ENCODE results near the gene KCNA5.

- TF ChIP-seq, protein P1, sequence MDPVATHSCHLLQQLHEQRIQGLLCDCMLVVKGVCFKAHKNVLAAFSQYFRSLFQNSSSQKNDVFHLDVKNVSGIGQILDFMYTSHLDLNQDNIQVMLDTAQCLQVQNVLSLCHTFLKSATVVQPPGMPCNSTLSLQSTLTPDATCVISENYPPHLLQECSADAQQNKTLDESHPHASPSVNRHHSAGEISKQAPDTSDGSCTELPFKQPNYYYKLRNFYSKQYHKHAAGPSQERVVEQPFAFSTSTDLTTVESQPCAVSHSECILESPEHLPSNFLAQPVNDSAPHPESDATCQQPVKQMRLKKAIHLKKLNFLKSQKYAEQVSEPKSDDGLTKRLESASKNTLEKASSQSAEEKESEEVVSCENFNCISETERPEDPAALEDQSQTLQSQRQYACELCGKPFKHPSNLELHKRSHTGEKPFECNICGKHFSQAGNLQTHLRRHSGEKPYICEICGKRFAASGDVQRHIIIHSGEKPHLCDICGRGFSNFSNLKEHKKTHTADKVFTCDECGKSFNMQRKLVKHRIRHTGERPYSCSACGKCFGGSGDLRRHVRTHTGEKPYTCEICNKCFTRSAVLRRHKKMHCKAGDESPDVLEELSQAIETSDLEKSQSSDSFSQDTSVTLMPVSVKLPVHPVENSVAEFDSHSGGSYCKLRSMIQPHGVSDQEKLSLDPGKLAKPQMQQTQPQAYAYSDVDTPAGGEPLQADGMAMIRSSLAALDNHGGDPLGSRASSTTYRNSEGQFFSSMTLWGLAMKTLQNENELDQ (CRISPR knock-in tag; IDR thresholded peaks at IDR 0.05; ENCODE audit: borderline replicate concordance) = no peak
- TF ChIP-seq, protein P2, sequence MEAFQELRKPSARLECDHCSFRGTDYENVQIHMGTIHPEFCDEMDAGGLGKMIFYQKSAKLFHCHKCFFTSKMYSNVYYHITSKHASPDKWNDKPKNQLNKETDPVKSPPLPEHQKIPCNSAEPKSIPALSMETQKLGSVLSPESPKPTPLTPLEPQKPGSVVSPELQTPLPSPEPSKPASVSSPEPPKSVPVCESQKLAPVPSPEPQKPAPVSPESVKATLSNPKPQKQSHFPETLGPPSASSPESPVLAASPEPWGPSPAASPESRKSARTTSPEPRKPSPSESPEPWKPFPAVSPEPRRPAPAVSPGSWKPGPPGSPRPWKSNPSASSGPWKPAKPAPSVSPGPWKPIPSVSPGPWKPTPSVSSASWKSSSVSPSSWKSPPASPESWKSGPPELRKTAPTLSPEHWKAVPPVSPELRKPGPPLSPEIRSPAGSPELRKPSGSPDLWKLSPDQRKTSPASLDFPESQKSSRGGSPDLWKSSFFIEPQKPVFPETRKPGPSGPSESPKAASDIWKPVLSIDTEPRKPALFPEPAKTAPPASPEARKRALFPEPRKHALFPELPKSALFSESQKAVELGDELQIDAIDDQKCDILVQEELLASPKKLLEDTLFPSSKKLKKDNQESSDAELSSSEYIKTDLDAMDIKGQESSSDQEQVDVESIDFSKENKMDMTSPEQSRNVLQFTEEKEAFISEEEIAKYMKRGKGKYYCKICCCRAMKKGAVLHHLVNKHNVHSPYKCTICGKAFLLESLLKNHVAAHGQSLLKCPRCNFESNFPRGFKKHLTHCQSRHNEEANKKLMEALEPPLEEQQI (IDR thresholded peaks at IDR 0.05) = no peak
- TF ChIP-seq POLR2AphosphoS5 (IDR thresholded peaks at IDR 0.05; ENCODE audit: control insufficient read depth, insufficient read depth, low read depth, low read length) (no peak), POLR2A (conservative IDR thresholded peaks at IDR 0.05) (no peak), PTRF (tag; IDR thresholded peaks at IDR 0.05) (no peak), ZBED1 (IDR thresholded peaks at IDR 0.05) (no peak), ATF1 (CRISPR knock-in tag; IDR thresholded peaks at IDR 0.05) (no peak), ATF1 (tag; IDR thresholded peaks at IDR 0.05) (no peak)
Observed at GRCh38 chr12:5031242-5031641, 12.4 kb upstream of the KCNA5 start.
